Stimulated activated CD8-positive, alpha-beta memory T cell treated with anti-CD3 and anti-CD28 coated beads, Interleukin-7, amount 100 ng/mL, for 1 hour (primary cell): Measurements from ENCODE around the gene SIL1.

Source experiments
- DNase-seq, 2 donors: peaks; one replicate each; pipeline ENCODE4 v3.0.0-alpha.2; 2020; ENCODE audit warnings: low read depth in 2 of 2

SIL1 gene

GRCh38 chr5:138943599-138944173 is 254.5 kb downstream of the SIL1 start:
- no peak for DNase-seq

- no peak for DNase-seq
Measured at GRCh38 chr5:138942861-138943260, 255.3 kb downstream of the SIL1 start.

GRCh38 chr5:138942066-138942465 is 256.1 kb downstream of the SIL1 start:
- no peak for DNase-seq

GRCh38 chr5:138938526-138938925 is 259.6 kb downstream of the SIL1 start:
- no peak for DNase-seq

- DNase-seq, result no peak
Measured at GRCh38 chr5:138937392-138938387, 260.5 kb downstream of the SIL1 start.

- no peak for DNase-seq
Measured at GRCh38 chr5:138936968-138937345, 261.2 kb downstream of the SIL1 start.

GRCh38 chr5:138936225-138936967 is 261.8 kb downstream of the SIL1 start:
- DNase-seq, result no peak

GRCh38 chr5:138935466-138935865 is 262.7 kb downstream of the SIL1 start:
- no peak for DNase-seq

- DNase-seq, result no peak
Measured at GRCh38 chr5:138934971-138935370, 263.2 kb downstream of the SIL1 start.

- no peak for DNase-seq
Measured at GRCh38 chr5:138933522-138934290, 264.5 kb downstream of the SIL1 start.

- no peak for DNase-seq
Measured at GRCh38 chr5:138932171-138932810, 265.9 kb downstream of the SIL1 start.

GRCh38 chr5:138930371-138931097 is 267.6 kb downstream of the SIL1 start:
- no peak for DNase-seq

GRCh38 chr5:138929571-138929955 is 268.6 kb downstream of the SIL1 start:
- no peak for DNase-seq

GRCh38 chr5:138927979-138928378 is 270.2 kb downstream of the SIL1 start:
- DNase-seq, result no peak

GRCh38 chr5:138927544-138927943 is 270.6 kb downstream of the SIL1 start:
- DNase-seq, result no peak

GRCh38 chr5:138926688-138927448 is 271.3 kb downstream of the SIL1 start:
- no peak for DNase-seq

- no peak for DNase-seq
Measured at GRCh38 chr5:138926257-138926656, 271.9 kb downstream of the SIL1 start.

GRCh38 chr5:138925090-138925635 is 273.0 kb downstream of the SIL1 start:
- DNase-seq, result no peak

GRCh38 chr5:138922494-138922893 is 275.7 kb downstream of the SIL1 start:
- DNase-seq, result no peak
